ENCODE data around the gene SMOC2. TPM values are rescaled to one million over a fixed set of nuclear protein-coding genes. Genes with fewer than 3 reads are reported as not detected.

Gene SMOC2
- total RNA-seq, 1 donor from 2014 or later, result not detected

- no peaks in the 10 kb centered on the region for H3K4me1 Mint-ChIP-seq (ENCODE audit: low read depth)
- no peaks in the 10 kb centered on the region for H3K9me3 Mint-ChIP-seq
- DNase-seq (ENCODE audit: low spot score), result no peak
- H3K27me3 Mint-ChIP-seq (ENCODE audit: insufficient read depth), result no peaks in the 10 kb centered on the region
- H3K36me3 Mint-ChIP-seq (ENCODE audit: low read depth), result no peaks in the 10 kb centered on the region
- intact Hi-C loops (cut with micrococcal nuclease), result no loop called here
- H3K4me3 Mint-ChIP-seq, result no peak overlapping the region
- no peak overlapping the region for H3K27ac Mint-ChIP-seq
These were observed 134.5 kb downstream of the SMOC2 start for GRCh38 chr6:168575346-168576098.

GRCh38 chr6:168576388-168576787, 135.4 kb downstream of the SMOC2 start:
- DNase-seq (ENCODE audit: low spot score), result no peak
- intact Hi-C loops (cut with micrococcal nuclease), result no loop called here
- Mint-ChIP-seq H3K4me3 (no peak overlapping the region), H3K36me3 (ENCODE audit: low read depth) (no peaks in the 10 kb centered on the region), H3K9me3 (no peaks in the 10 kb centered on the region), H3K4me1 (ENCODE audit: low read depth) (no peaks in the 10 kb centered on the region), H3K27ac (no peak overlapping the region), H3K27me3 (ENCODE audit: insufficient read depth) (no peaks in the 10 kb centered on the region)

GRCh38 chr6:168577496-168577895, 136.5 kb downstream of the SMOC2 start:
- H3K4me1 Mint-ChIP-seq (ENCODE audit: low read depth), result no peaks in the 10 kb centered on the region
- H3K27ac Mint-ChIP-seq, result no peak overlapping the region
- intact Hi-C loops (cut with micrococcal nuclease), result no loop called here
- no peak overlapping the region for H3K4me3 Mint-ChIP-seq
- no peaks in the 10 kb centered on the region for H3K27me3 Mint-ChIP-seq (ENCODE audit: insufficient read depth)
- H3K36me3 Mint-ChIP-seq (ENCODE audit: low read depth), result no peaks in the 10 kb centered on the region
- no peaks in the 10 kb centered on the region for H3K9me3 Mint-ChIP-seq
- no peak for DNase-seq (ENCODE audit: low spot score)

DNA sequence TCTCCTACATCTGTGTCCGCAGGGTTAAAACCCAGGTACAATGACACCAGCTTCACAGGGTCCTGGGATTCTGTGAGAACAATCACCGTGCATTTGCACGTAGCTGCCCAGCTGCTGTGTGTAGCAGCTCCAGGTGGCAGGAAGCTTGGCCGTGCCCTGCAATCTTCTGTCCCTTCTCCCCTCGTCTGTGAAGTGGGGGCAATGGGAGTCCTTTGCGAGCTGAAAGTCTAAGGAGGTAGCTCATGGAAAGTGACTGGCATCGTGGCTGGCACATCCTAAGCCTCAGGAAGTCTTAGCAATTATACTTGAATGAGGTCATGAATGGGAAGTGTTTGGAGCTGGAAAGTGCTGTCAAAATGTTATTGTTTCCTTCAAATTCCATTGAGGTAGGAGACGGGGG, 137.1 kb downstream of the SMOC2 start:
- Mint-ChIP-seq H3K27me3 (ENCODE audit: insufficient read depth) (no peaks in the 10 kb centered on the region), H3K4me3 (no peak overlapping the region), H3K27ac (no peak overlapping the region), H3K9me3 (no peaks in the 10 kb centered on the region), H3K4me1 (ENCODE audit: low read depth) (no peaks in the 10 kb centered on the region), H3K36me3 (ENCODE audit: low read depth) (no peaks in the 10 kb centered on the region)
- no peak for DNase-seq (ENCODE audit: low spot score)
- intact Hi-C loops (cut with micrococcal nuclease), result no loop called here

DNA sequence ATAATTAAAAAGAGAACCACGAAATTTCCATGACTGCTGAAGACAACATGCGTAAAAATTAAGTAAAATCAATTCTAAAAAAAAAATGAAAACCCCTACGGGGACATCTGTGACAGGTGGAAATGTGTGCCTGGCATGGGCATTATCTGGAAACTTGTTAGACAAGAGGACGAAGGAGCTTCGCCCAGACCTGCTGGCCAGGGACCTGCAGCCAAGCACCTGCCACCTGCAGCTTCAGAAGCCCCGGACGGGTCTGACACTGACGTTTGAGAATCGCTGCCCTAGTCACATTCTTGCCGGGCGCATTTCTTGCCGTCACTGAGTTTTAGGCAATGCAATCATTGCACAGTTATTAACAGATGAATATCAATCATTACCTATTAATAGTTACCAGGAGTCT, 140.3 kb downstream of the SMOC2 start:
- DNase-seq (ENCODE audit: low spot score), result no peak
- Mint-ChIP-seq H3K27ac (no peak overlapping the region), H3K9me3 (no peaks in the 10 kb centered on the region), H3K36me3 (ENCODE audit: low read depth) (no peaks in the 10 kb centered on the region), H3K4me3 (no peak overlapping the region), H3K27me3 (ENCODE audit: insufficient read depth) (no peaks in the 10 kb centered on the region), H3K4me1 (ENCODE audit: low read depth) (no peaks in the 10 kb centered on the region)
- intact Hi-C loops (cut with micrococcal nuclease), result no loop called here

DNA sequence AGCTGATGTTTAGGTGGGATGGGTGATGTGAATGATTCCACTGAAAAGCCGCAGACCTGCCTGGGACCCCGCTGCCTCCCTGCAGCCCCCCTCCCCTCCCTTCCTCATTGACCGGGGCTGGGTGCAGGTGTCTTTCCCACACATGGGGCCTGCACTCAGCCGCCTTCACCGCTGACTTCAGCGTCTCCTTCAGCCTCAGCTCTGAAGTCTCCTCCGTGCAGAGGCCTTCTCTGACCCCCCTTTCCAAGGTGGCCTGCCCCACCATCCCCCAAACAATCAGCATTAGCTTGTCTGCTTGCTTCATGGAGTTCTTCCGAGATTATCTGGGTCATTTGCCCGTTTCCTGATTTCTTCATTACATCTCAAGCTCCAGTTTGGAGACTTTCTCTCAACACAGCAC, 140.7 kb downstream of the SMOC2 start:
- Mint-ChIP-seq H3K36me3 (ENCODE audit: low read depth) (no peaks in the 10 kb centered on the region), H3K4me3 (no peak overlapping the region), H3K27ac (no peak overlapping the region), H3K9me3 (no peaks in the 10 kb centered on the region), H3K27me3 (ENCODE audit: insufficient read depth) (no peaks in the 10 kb centered on the region), H3K4me1 (ENCODE audit: low read depth) (no peaks in the 10 kb centered on the region)
- no peak for DNase-seq (ENCODE audit: low spot score)
- intact Hi-C loops (cut with micrococcal nuclease), result no loop called here

DNA sequence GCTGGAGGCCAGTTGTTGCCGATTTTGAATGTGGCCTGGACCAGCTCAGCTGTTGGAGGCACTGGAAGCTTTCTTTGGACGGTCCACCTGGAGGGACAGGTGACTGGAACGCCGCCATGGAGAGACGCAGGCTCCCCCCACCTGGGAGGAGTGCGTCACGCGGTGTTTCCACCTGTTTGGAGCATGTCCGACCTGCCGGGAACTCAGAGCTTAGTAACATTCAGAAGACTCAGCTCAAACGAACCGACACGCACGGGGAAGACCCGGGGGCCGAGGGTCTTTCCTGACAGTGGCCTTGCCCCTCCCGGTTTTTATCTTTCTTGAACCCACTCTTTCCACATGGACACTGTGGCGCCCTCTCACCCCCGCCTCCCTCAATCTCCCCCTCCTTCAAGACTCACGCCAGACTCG, 141.6 kb downstream of the SMOC2 start:
- Mint-ChIP-seq H3K4me3 (no peak overlapping the region), H3K27ac (no peak overlapping the region), H3K27me3 (ENCODE audit: insufficient read depth) (no peaks in the 10 kb centered on the region), H3K4me1 (ENCODE audit: low read depth) (no peaks in the 10 kb centered on the region), H3K9me3 (no peaks in the 10 kb centered on the region), H3K36me3 (ENCODE audit: low read depth) (no peaks in the 10 kb centered on the region)
- intact Hi-C loops (cut with micrococcal nuclease), result no loop called here
- DNase-seq (ENCODE audit: low spot score), result no peak

DNA sequence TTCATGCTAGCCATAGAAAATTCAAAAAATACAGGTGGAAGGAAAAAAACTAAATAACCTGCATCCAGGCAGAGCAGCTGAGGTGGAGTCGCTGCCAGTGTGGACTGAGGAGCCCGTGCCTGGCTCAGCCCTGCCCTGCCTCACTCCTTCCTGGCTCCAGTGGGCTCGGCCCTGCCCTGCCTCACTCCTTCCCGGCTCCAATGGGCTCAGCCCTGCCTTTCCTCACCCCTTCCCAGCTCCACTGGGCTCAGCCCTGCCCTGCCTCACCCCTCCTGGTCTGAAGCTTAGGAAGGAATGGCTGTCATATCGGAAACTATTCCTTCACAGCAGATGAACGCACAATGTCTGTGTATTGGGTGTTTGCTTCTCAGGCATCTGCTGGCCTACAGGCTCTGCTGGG, 142.1 kb downstream of the SMOC2 start:
- DNase-seq (ENCODE audit: low spot score), result no peak
- H3K4me3 Mint-ChIP-seq, result no peak overlapping the region
- no peaks in the 10 kb centered on the region for H3K4me1 Mint-ChIP-seq (ENCODE audit: low read depth)
- no peak overlapping the region for H3K27ac Mint-ChIP-seq
- no peaks in the 10 kb centered on the region for H3K36me3 Mint-ChIP-seq (ENCODE audit: low read depth)
- H3K9me3 Mint-ChIP-seq, result no peaks in the 10 kb centered on the region
- H3K27me3 Mint-ChIP-seq (ENCODE audit: insufficient read depth), result no peaks in the 10 kb centered on the region
- intact Hi-C loops (cut with micrococcal nuclease), result no loop called here

- H3K27me3 Mint-ChIP-seq (ENCODE audit: insufficient read depth), result no peaks in the 10 kb centered on the region
- no peaks in the 10 kb centered on the region for H3K36me3 Mint-ChIP-seq (ENCODE audit: low read depth)
- no peak for DNase-seq (ENCODE audit: low spot score)
- no peak overlapping the region for H3K27ac Mint-ChIP-seq
- H3K4me3 Mint-ChIP-seq, result no peak overlapping the region
- intact Hi-C loops (cut with micrococcal nuclease), result no loop called here
- H3K9me3 Mint-ChIP-seq, result no peaks in the 10 kb centered on the region
- H3K4me1 Mint-ChIP-seq (ENCODE audit: low read depth), result no peaks in the 10 kb centered on the region
These were observed 142.8 kb downstream of the SMOC2 start for GRCh38 chr6:168583821-168584220.

DNA sequence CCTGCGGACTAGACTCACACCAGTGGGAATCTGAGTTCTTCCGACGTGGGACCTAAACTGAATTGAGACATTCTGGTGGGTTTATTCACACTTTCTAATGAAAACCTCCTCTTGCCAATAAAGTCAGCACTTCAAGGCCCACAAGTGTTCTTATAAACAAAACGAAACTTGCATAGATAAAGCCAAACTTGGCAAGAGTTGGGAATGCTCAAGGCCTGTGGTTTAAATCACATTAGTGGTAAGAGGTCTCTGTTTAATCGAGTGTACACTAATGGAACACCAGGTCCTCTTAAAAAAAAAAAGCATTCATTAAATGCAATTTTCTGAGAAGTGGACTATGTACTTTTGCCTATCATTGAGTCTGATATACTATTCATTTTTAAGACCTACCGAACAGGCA, 143.3 kb downstream of the SMOC2 start:
- Mint-ChIP-seq H3K9me3 (no peaks in the 10 kb centered on the region), H3K36me3 (ENCODE audit: low read depth) (no peaks in the 10 kb centered on the region), H3K4me1 (ENCODE audit: low read depth) (no peaks in the 10 kb centered on the region), H3K27me3 (ENCODE audit: insufficient read depth) (no peaks in the 10 kb centered on the region), H3K4me3 (no peak overlapping the region), H3K27ac (no peak overlapping the region)
- intact Hi-C loops (cut with micrococcal nuclease), result no loop called here
- DNase-seq (ENCODE audit: low spot score), result no peak

GRCh38 chr6:168584671-168585070, 143.7 kb downstream of the SMOC2 start:
- no peaks in the 10 kb centered on the region for H3K9me3 Mint-ChIP-seq
- H3K27me3 Mint-ChIP-seq (ENCODE audit: insufficient read depth), result no peaks in the 10 kb centered on the region
- no peak overlapping the region for H3K4me3 Mint-ChIP-seq
- no peaks in the 10 kb centered on the region for H3K4me1 Mint-ChIP-seq (ENCODE audit: low read depth)
- no peaks in the 10 kb centered on the region for H3K36me3 Mint-ChIP-seq (ENCODE audit: low read depth)
- intact Hi-C loops (cut with micrococcal nuclease), result no loop called here
- no peak overlapping the region for H3K27ac Mint-ChIP-seq
- DNase-seq (ENCODE audit: low spot score), result no peak

DNA sequence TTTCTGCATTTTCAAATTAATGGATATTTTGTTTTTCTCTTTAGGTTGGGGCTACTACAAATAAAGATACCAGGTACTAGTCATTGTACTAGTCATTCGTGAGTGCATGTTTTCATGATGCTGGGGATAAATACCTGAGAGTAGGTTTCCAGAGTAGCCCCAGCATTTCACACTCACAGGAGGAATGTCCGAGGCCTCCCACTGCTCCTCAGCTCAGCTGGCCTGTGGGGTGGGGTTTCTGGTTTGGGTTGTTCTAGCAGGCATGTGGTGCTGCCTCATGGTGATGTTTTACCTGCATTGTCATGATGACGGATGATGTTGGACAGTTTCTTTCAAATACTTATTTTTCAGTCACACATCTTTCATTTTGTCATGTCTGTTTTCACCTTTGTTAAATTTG, 144.5 kb downstream of the SMOC2 start:
- Mint-ChIP-seq H3K4me1 (ENCODE audit: low read depth) (no peaks in the 10 kb centered on the region), H3K36me3 (ENCODE audit: low read depth) (no peaks in the 10 kb centered on the region), H3K27ac (no peak overlapping the region), H3K4me3 (no peak overlapping the region), H3K27me3 (ENCODE audit: insufficient read depth) (no peaks in the 10 kb centered on the region), H3K9me3 (no peaks in the 10 kb centered on the region)
- intact Hi-C loops (cut with micrococcal nuclease), result no loop called here
- no peak for DNase-seq (ENCODE audit: low spot score)

GRCh38 chr6:168589275-168589674, 148.3 kb downstream of the SMOC2 start:
- H3K4me1 Mint-ChIP-seq (ENCODE audit: low read depth), result no peaks in the 10 kb centered on the region
- no peaks in the 10 kb centered on the region for H3K36me3 Mint-ChIP-seq (ENCODE audit: low read depth)
- H3K27me3 Mint-ChIP-seq (ENCODE audit: insufficient read depth), result no peaks in the 10 kb centered on the region
- H3K27ac Mint-ChIP-seq, result no peak overlapping the region
- H3K9me3 Mint-ChIP-seq, result no peaks in the 10 kb centered on the region
- no peak overlapping the region for H3K4me3 Mint-ChIP-seq
- no peak for DNase-seq (ENCODE audit: low spot score)
- intact Hi-C loops (cut with micrococcal nuclease), result no loop called here

- Mint-ChIP-seq H3K4me3 (no peak overlapping the region), H3K27ac (no peak overlapping the region), H3K4me1 (ENCODE audit: low read depth) (no peaks in the 10 kb centered on the region), H3K9me3 (no peaks in the 10 kb centered on the region), H3K36me3 (ENCODE audit: low read depth) (no peaks in the 10 kb centered on the region), H3K27me3 (ENCODE audit: insufficient read depth) (no peaks in the 10 kb centered on the region)
- intact Hi-C loops (cut with micrococcal nuclease), result no loop called here
- no peak for DNase-seq (ENCODE audit: low spot score)
These were observed 149.4 kb downstream of the SMOC2 start for GRCh38 chr6:168590406-168590805.
